ENCODE data around the gene SLC18A3. TPM values are rescaled to one million over a fixed set of nuclear protein-coding genes. Genes with fewer than 3 reads are reported as not detected.

The SLC18A3 gene
- total RNA-seq, 4 donors from 2014 or later = not detected

GRCh38 chr10:49578392-49578791, 31.7 kb upstream of the SLC18A3 start:
- 79 to 87% methylated on average over 3 of the region's 3 CpGs for WGBS, 2 donors
- intact Hi-C loops (cut with DNase I; ENCODE audit: low total_unique reads) = no loop called here
- TF ChIP-seq, protein P1, sequence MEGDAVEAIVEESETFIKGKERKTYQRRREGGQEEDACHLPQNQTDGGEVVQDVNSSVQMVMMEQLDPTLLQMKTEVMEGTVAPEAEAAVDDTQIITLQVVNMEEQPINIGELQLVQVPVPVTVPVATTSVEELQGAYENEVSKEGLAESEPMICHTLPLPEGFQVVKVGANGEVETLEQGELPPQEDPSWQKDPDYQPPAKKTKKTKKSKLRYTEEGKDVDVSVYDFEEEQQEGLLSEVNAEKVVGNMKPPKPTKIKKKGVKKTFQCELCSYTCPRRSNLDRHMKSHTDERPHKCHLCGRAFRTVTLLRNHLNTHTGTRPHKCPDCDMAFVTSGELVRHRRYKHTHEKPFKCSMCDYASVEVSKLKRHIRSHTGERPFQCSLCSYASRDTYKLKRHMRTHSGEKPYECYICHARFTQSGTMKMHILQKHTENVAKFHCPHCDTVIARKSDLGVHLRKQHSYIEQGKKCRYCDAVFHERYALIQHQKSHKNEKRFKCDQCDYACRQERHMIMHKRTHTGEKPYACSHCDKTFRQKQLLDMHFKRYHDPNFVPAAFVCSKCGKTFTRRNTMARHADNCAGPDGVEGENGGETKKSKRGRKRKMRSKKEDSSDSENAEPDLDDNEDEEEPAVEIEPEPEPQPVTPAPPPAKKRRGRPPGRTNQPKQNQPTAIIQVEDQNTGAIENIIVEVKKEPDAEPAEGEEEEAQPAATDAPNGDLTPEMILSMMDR (IDR thresholded peaks at IDR 0.05) = no peak
- no peak for TF ChIP-seq POLR2A (IDR thresholded peaks at IDR 0.05)
- H3K4me3 ChIP-seq (ENCODE audit: low read depth, poor library complexity, severe bottlenecking) = no peak overlapping the region
- no peak for DNase-seq (ENCODE audit: low spot score in 2 of 2)

GRCh38 chr10:49579621-49580020, 30.5 kb upstream of the SLC18A3 start:
- WGBS, 2 donors = 8 to 29% methylated on average over 2 of the region's 2 CpGs
- DNase-seq (ENCODE audit: low spot score in 2 of 2) = no peak

DNA sequence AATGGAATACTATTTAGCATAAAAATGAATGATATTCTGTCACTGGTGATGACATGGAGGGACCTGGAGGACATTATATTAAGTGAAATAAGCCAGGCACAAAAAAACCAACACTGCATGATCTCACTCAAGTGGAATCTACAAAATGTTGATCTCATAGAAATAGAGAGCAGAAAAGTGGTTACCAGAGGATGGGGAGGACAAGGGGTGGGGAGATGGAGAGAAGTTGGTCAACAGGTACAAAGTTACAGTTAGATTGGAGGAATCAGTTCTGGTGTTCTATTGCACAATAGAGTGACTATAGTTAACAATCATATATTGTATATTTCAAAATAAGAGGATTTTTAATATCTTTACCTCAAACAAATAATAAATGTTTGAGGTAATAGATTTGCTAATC, 24.7 kb upstream of the SLC18A3 start:
- DNase-seq (ENCODE audit: low spot score in 2 of 2) = no peak
- no peak overlapping the region for H3K4me3 ChIP-seq (ENCODE audit: low read depth, poor library complexity, severe bottlenecking)
- intact Hi-C loops (cut with DNase I; ENCODE audit: low total_unique reads) = no loop called here
- TF ChIP-seq, protein P1 (IDR thresholded peaks at IDR 0.05) = no peak
- TF ChIP-seq POLR2A (IDR thresholded peaks at IDR 0.05) = no peak

More at GRCh38 chr10:49579621-49580020, 30.5 kb upstream of the SLC18A3 start:
- TF ChIP-seq, protein P1 (IDR thresholded peaks at IDR 0.05) = no peak
- TF ChIP-seq POLR2A (IDR thresholded peaks at IDR 0.05) = no peak
- intact Hi-C loops (cut with DNase I; ENCODE audit: low total_unique reads) = loop anchor here (5.0 kb wide), 1 partner anchor 93 kb away; no protein-coding TSS in a partner anchor
- no peak overlapping the region for H3K4me3 ChIP-seq (ENCODE audit: low read depth, poor library complexity, severe bottlenecking)

DNA sequence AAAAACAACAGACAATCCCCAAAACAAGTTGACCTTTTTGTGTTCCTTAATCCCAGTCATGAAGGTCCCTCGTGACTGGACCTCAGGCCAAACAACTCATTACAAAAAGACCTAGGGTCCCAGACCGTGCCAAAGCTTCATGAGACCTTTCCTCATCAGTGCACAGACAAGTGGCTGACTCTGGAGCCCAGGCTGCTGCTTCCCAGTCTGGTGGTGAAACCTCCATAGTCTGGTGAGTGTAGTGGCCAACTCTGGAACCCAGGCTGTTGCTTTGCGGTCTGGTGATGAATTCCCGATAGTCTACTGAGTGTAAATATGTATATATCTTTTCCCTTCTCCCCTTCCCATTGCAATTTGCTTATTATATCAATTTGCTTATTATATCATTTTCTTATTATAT, 22.1 kb upstream of the SLC18A3 start:
- 78 to 82% methylated on average over 4 of the region's 4 CpGs for WGBS, 2 donors
- intact Hi-C loops (cut with DNase I; ENCODE audit: low total_unique reads) = no loop called here
- no peak for TF ChIP-seq POLR2A (IDR thresholded peaks at IDR 0.05)
- TF ChIP-seq, protein P1 (IDR thresholded peaks at IDR 0.05) = no peak
- H3K4me3 ChIP-seq (ENCODE audit: low read depth, poor library complexity, severe bottlenecking) = no peak overlapping the region
- no peak for DNase-seq (ENCODE audit: low spot score in 2 of 2)

- TF ChIP-seq, protein P1 (IDR thresholded peaks at IDR 0.05) = peak in 1 of 3 donors; percentile 8
- no peak for TF ChIP-seq POLR2A (IDR thresholded peaks at IDR 0.05)
- peak; percentile 26 to 85 for DNase-seq (ENCODE audit: low spot score in 2 of 2)
- no peak overlapping the region for H3K4me3 ChIP-seq (ENCODE audit: low read depth, poor library complexity, severe bottlenecking)
- intact Hi-C loops (cut with DNase I; ENCODE audit: low total_unique reads) = no loop called here
- 41 to 48% methylated on average over 9 of the region's 9 CpGs for WGBS, 2 donors
These were observed 17.2 kb upstream of the SLC18A3 start for GRCh38 chr10:49592726-49593563.

GRCh38 chr10:49593564-49593875, 16.6 kb upstream of the SLC18A3 start:
- peak; percentile 12 to 73 for DNase-seq (ENCODE audit: low spot score in 2 of 2)
- 85 to 92% methylated on average over 6 of the region's 6 CpGs for WGBS, 2 donors
- TF ChIP-seq POLR2A (IDR thresholded peaks at IDR 0.05) = no peak
- TF ChIP-seq, protein P1 (IDR thresholded peaks at IDR 0.05) = no peak
- no peak overlapping the region for H3K4me3 ChIP-seq (ENCODE audit: low read depth, poor library complexity, severe bottlenecking)
- intact Hi-C loops (cut with DNase I; ENCODE audit: low total_unique reads) = no loop called here
